ENCODE data around the gene ARMC9. TPM values are rescaled to one million over a fixed set of nuclear protein-coding genes. Genes with fewer than 3 reads are reported as not detected.
"Not testable (repeated sequence)": the region's sequence is repeated elsewhere in the genome, so short reads cannot be mapped to it uniquely, and the experiment has no call there.

ARMC9 gene
- polyA plus RNA-seq, 4 donors = 0.67 to 10.6 (median 3.5) TPM

DNA sequence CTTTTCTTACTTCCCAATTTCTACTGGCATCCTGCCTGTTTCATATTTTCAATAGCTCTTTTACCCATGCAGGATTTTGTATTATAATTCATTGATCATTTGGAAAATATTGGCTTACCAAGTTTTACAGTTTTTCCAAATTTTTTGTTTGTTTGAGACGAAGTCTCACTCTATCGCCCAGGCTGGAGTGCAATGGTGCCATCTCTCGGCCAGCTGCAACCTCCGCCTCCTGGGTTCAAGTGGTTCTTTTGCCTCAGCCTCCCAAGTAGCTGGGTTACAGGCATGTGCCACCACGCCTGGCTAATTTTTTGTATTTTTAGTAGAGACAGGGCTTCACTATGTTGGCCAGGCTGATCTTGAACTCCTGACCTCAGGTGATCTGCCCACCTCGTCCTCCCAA, 105.8 kb downstream of the ARMC9 start:
- DNase-seq; H3K27me3 ChIP-seq (ENCODE audit: control insufficient read depth in 3 of 3, insufficient read depth in 3 of 3, low read length in 3 of 3); H3K27ac ChIP-seq (ENCODE audit: low read depth in 1 of 3, low read length in 2 of 3); H3K36me3 ChIP-seq (ENCODE audit: control insufficient read depth in 3 of 3, insufficient read depth in 2 of 3, low read depth in 1 of 3, low read length in 3 of 3); FAIRE-seq; H3K4me1 ChIP-seq (ENCODE audit: control insufficient read depth in 3 of 3, insufficient read depth in 2 of 3, low read depth in 1 of 3, low read length in 2 of 3); H3K4me3 ChIP-seq (ENCODE audit: low read depth in 1 of 3, low read length in 3 of 3); H3K9me3 ChIP-seq (ENCODE audit: control insufficient read depth in 2 of 2, insufficient read depth in 1 of 2, low read depth in 1 of 2, low read length in 1 of 2): not testable (repeated sequence)
- 86 to 94% (median 90%) methylated on average over 6 of the region's 6 CpGs for WGBS, 3 donors

DNA sequence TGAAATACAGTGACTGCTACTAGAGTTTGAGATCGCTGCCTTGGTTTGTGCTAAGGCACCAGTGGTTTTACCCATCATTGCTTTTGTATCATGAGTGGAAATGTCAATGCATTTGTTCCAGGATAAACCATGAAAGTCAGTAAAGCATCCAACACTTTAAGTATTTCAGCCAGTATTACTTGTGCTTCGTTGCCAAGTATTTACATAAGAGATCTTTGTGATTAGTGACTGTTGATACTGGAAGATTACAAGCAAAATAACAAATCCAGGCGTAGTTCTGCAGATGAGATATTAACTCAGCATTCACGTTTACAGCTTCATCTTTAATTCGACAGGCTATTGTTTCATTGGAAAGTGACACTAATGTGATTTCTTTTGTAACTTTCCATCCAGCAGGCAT, 106.8 kb downstream of the ARMC9 start:
- no peak overlapping the region for H3K4me3 ChIP-seq (ENCODE audit: low read depth in 1 of 3, low read length in 3 of 3)
- H3K27ac ChIP-seq (ENCODE audit: low read depth in 1 of 3, low read length in 2 of 3) = no peak overlapping the region
- DNase-seq (no peak), FAIRE-seq (no peak)
- H3K9me3 ChIP-seq (ENCODE audit: control insufficient read depth in 2 of 2, insufficient read depth in 1 of 2, low read depth in 1 of 2, low read length in 1 of 2) = no peaks in the 10 kb centered on the region
- peaks cover 0 to 9% (median 0%) of the 10 kb centered on the region in 3 donors for H3K36me3 ChIP-seq (ENCODE audit: control insufficient read depth in 3 of 3, insufficient read depth in 2 of 3, low read depth in 1 of 3, low read length in 3 of 3)
- 30 to 49% (median 48%) methylated on average over 5 of the region's 5 CpGs for WGBS, 3 donors
- H3K27me3 ChIP-seq (ENCODE audit: control insufficient read depth in 3 of 3, insufficient read depth in 3 of 3, low read length in 3 of 3) = no peaks in the 10 kb centered on the region
- H3K4me1 ChIP-seq (ENCODE audit: control insufficient read depth in 3 of 3, insufficient read depth in 2 of 3, low read depth in 1 of 3, low read length in 2 of 3) = no peaks in the 10 kb centered on the region

DNA sequence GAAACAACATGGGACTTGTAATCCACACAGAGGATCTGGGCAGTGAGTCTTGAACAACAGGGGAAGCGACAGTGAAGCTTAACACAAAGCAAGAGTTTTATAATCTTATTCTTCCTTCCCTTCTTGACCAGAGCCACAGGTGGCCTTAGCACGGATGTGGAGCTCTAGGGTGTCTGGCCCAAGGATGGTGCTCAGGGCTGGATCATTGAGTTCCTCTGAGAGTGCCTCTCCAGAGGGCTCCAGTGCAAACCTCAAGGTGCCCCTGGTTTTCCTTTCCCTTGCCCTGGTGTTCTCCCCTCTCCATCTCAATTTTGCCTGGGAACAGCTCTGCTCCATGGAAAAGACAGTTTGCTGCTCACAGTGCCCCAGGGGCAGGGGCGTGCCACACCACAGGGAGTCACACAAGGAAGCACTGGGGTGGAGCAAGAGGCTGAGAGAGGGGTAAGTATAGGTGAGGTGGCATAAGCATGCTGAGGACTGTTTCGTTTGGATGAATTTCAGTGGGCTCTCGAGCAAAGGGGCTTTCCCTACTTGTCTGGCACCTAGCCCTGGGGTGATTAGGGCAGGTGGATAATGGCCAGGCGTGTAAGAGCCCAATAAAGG, 108.5 kb downstream of the ARMC9 start:
- DNase-seq (peak in 1 of 2 donors; percentile 32), FAIRE-seq (no peak)
- Histone ChIP-seq H3K4me3 (ENCODE audit: low read depth in 1 of 3, low read length in 3 of 3) (no peak overlapping the region), H3K27ac (ENCODE audit: low read depth in 1 of 3, low read length in 2 of 3) (no peak overlapping the region), H3K36me3 (ENCODE audit: control insufficient read depth in 3 of 3, insufficient read depth in 2 of 3, low read depth in 1 of 3, low read length in 3 of 3) (peaks cover 0 to 9% (median 0%) of the 10 kb centered on the region in 3 donors), H3K9me3 (ENCODE audit: control insufficient read depth in 2 of 2, insufficient read depth in 1 of 2, low read depth in 1 of 2, low read length in 1 of 2) (no peaks in the 10 kb centered on the region), H3K4me1 (ENCODE audit: control insufficient read depth in 3 of 3, insufficient read depth in 2 of 3, low read depth in 1 of 3, low read length in 2 of 3) (no peaks in the 10 kb centered on the region), H3K27me3 (ENCODE audit: control insufficient read depth in 3 of 3, insufficient read depth in 3 of 3, low read length in 3 of 3) (no peaks in the 10 kb centered on the region)
- WGBS, 3 donors = 55 to 74% (median 59%) methylated on average over 6 of the region's 6 CpGs

DNA sequence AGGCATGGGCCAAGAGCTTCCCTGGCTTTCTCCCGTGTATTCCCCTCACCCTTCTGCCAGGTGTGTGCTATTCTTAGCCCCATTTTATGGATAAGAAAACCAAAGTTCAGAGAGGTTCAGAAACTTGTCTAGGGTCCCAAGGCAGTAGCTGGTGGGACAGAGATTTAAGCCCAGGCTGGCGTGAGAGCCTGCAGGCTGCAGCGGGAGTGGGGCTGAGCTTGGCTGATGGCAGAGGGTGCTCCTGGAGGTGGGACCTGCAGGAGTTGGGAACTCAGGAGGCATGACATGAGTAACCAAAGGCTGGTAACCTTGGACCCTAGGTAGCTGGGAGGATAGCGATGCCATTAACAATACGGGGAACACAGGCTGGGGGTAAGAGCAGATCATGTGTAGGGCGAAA, 109.8 kb downstream of the ARMC9 start:
- Histone ChIP-seq H3K27me3 (ENCODE audit: control insufficient read depth in 3 of 3, insufficient read depth in 3 of 3, low read length in 3 of 3) (no peaks in the 10 kb centered on the region), H3K4me1 (ENCODE audit: control insufficient read depth in 3 of 3, insufficient read depth in 2 of 3, low read depth in 1 of 3, low read length in 2 of 3) (no peaks in the 10 kb centered on the region), H3K4me3 (ENCODE audit: low read depth in 1 of 3, low read length in 3 of 3) (no peak overlapping the region), H3K27ac (ENCODE audit: low read depth in 1 of 3, low read length in 2 of 3) (no peak overlapping the region), H3K36me3 (ENCODE audit: control insufficient read depth in 3 of 3, insufficient read depth in 2 of 3, low read depth in 1 of 3, low read length in 3 of 3) (peaks cover 0 to 9% (median 0%) of the 10 kb centered on the region in 3 donors), H3K9me3 (ENCODE audit: control insufficient read depth in 2 of 2, insufficient read depth in 1 of 2, low read depth in 1 of 2, low read length in 1 of 2) (no peaks in the 10 kb centered on the region)
- no peak for DNase-seq
- WGBS, 3 donors = 90% methylated on average over 6 of the region's 6 CpGs
- FAIRE-seq = no peak

DNA sequence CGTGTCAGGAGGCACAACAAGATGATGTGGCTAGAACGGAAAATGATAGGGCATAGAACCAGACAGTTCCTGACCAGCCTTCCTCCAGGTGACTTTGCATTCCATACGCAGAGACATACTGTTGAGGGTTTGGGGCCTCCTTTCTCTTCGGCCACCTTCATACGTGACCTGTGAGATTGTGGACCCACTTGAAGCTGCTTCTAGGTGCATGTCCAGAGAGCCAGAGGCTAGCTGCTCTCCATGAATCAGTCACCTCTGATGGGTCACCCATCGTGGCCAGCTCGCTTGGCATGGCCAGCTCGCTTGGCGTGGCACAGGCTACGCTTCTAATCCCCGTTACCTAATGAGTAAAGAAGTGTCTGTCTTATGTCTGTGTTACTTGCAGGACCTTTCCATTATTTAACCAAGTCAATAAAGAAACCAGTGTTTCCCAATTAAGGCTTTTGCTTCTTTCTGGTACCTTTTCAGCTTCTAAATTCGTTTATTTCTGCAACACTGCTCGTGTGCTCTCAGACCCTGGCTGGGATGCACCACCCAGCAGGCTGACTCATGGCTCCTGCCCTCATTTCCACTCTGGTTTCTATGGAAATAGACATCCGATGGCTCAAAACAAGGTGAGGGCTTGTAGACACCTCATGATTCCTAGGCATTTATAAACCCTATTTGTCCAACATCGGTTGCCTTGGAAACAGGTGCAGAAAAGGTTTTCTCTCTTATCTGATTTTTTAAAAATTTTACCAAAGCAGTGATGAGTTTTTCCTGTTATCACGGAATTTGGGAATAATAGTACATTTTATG, 110.4 kb downstream of the ARMC9 start:
- FAIRE-seq (no peak), DNase-seq (no peak)
- Histone ChIP-seq H3K9me3 (ENCODE audit: control insufficient read depth in 2 of 2, insufficient read depth in 1 of 2, low read depth in 1 of 2, low read length in 1 of 2) (no peaks in the 10 kb centered on the region), H3K4me1 (ENCODE audit: control insufficient read depth in 3 of 3, insufficient read depth in 2 of 3, low read depth in 1 of 3, low read length in 2 of 3) (no peaks in the 10 kb centered on the region), H3K4me3 (ENCODE audit: low read depth in 1 of 3, low read length in 3 of 3) (no peak overlapping the region), H3K27me3 (ENCODE audit: control insufficient read depth in 3 of 3, insufficient read depth in 3 of 3, low read length in 3 of 3) (no peaks in the 10 kb centered on the region), H3K36me3 (ENCODE audit: control insufficient read depth in 3 of 3, insufficient read depth in 2 of 3, low read depth in 1 of 3, low read length in 3 of 3) (peaks cover 0 to 9% (median 0%) of the 10 kb centered on the region in 3 donors), H3K27ac (ENCODE audit: low read depth in 1 of 3, low read length in 2 of 3) (no peak overlapping the region)
- 92 to 94% (median 92%) methylated on average over 16 of the region's 16 CpGs for WGBS, 3 donors

DNA sequence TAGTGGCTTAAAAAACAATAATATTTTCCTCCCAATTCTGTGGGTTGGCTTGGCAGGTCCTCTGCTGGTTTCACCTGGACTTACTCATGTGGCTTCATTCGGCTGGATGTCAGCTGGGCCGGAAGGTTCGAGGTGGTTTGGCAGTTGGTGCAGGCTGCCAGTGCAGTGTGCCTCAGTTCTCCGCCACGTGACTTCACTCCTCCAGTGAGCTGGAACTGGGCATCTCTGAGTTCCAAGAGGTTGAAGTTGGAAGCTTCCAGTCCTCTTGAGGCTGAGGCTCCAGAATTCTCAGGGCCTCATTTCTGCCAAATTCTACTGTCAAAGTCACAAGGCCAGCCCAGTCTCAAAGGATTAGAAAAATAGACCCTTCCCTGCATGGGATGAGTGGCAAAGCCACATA, 113.6 kb downstream of the ARMC9 start:
- H3K27me3 ChIP-seq (ENCODE audit: control insufficient read depth in 3 of 3, insufficient read depth in 3 of 3, low read length in 3 of 3) = no peaks in the 10 kb centered on the region
- H3K4me1 ChIP-seq (ENCODE audit: control insufficient read depth in 3 of 3, insufficient read depth in 2 of 3, low read depth in 1 of 3, low read length in 2 of 3) = no peaks in the 10 kb centered on the region
- DNase-seq (no peak), FAIRE-seq (no peak)
- peaks cover 0 to 6% (median 0%) of the 10 kb centered on the region in 3 donors for H3K36me3 ChIP-seq (ENCODE audit: control insufficient read depth in 3 of 3, insufficient read depth in 2 of 3, low read depth in 1 of 3, low read length in 3 of 3)
- WGBS, 3 donors = 90 to 91% (median 90%) methylated on average over 5 of the region's 5 CpGs
- H3K27ac ChIP-seq (ENCODE audit: low read depth in 1 of 3, low read length in 2 of 3) = no peak overlapping the region
- H3K9me3 ChIP-seq (ENCODE audit: control insufficient read depth in 2 of 2, insufficient read depth in 1 of 2, low read depth in 1 of 2, low read length in 1 of 2) = peaks cover 0 to 12% of the 10 kb centered on the region in 2 donors
- no peak overlapping the region for H3K4me3 ChIP-seq (ENCODE audit: low read depth in 1 of 3, low read length in 3 of 3)

DNA sequence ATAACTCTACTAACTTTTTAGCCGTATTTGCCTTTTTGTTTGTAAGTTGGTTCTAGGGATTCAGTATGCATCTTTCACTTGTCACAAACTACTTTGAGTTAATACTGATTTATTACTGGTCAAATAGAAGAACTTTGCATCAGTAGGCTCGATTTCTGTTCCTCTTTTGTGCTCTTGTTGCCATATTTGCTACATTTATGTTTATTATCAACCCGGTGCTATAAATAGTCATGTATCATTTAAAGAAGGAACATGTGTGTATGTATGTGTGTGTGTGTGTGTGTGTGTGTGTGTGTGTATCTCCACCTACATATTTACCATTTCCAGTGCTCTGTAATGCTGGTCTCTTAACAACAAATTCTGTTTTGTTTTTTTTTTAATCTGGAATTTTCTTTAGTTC, 117.5 kb downstream of the ARMC9 start:
- WGBS, 3 donors = 75 to 90% (median 85%) methylated on average over 3 of the region's 3 CpGs
- peaks cover 0 to 21% of the 10 kb centered on the region in 2 donors for H3K9me3 ChIP-seq (ENCODE audit: control insufficient read depth in 2 of 2, insufficient read depth in 1 of 2, low read depth in 1 of 2, low read length in 1 of 2)
- H3K27me3 ChIP-seq (ENCODE audit: control insufficient read depth in 3 of 3, insufficient read depth in 3 of 3, low read length in 3 of 3) = no peaks in the 10 kb centered on the region
- DNase-seq = no peak
- no peak overlapping the region for H3K27ac ChIP-seq (ENCODE audit: low read depth in 1 of 3, low read length in 2 of 3)
- H3K4me1 ChIP-seq (ENCODE audit: control insufficient read depth in 3 of 3, insufficient read depth in 2 of 3, low read depth in 1 of 3, low read length in 2 of 3) = peaks cover 0 to 2% (median 0%) of the 10 kb centered on the region in 3 donors
- no peak for FAIRE-seq
- H3K4me3 ChIP-seq (ENCODE audit: low read depth in 1 of 3, low read length in 3 of 3) = no peak overlapping the region
- peaks cover 0 to 4% (median 0%) of the 10 kb centered on the region in 3 donors for H3K36me3 ChIP-seq (ENCODE audit: control insufficient read depth in 3 of 3, insufficient read depth in 2 of 3, low read depth in 1 of 3, low read length in 3 of 3)

DNA sequence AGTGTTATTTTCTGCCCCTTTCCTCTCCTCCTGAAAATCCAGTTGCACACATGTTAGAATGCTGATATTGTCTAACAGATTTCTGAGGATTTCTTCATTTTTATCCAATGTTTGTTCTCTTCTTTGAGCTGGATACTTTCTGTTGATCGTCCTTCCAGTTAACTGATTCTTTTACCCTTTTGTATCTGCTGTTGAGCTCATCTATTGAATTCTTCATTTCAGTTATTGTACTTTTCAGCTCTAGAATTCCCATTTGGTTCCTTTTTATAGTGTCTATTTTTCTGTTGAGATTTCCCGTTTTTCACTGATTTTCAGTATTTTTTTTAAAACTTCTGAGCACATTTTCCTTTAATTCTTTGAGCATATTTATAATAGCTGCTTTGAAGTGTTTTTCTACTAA, 119.1 kb downstream of the ARMC9 start:
- 90 to 97% (median 96%) methylated on average over 2 of the region's 2 CpGs for WGBS, 3 donors
- FAIRE-seq = no peak
- no peak for DNase-seq

More for the DNA sequence above, 119.1 kb downstream of the ARMC9 start:
- H3K27ac ChIP-seq (ENCODE audit: low read depth in 1 of 3, low read length in 2 of 3) = no peak overlapping the region
- no peak overlapping the region for H3K4me3 ChIP-seq (ENCODE audit: low read depth in 1 of 3, low read length in 3 of 3)
- peaks cover 0 to 21% of the 10 kb centered on the region in 2 donors for H3K9me3 ChIP-seq (ENCODE audit: control insufficient read depth in 2 of 2, insufficient read depth in 1 of 2, low read depth in 1 of 2, low read length in 1 of 2)
- H3K36me3 ChIP-seq (ENCODE audit: control insufficient read depth in 3 of 3, insufficient read depth in 2 of 3, low read depth in 1 of 3, low read length in 3 of 3) = peaks cover 0 to 8% (median 0%) of the 10 kb centered on the region in 3 donors
- peaks cover 0 to 2% (median 0%) of the 10 kb centered on the region in 3 donors for H3K4me1 ChIP-seq (ENCODE audit: control insufficient read depth in 3 of 3, insufficient read depth in 2 of 3, low read depth in 1 of 3, low read length in 2 of 3)
- H3K27me3 ChIP-seq (ENCODE audit: control insufficient read depth in 3 of 3, insufficient read depth in 3 of 3, low read length in 3 of 3) = no peaks in the 10 kb centered on the region
